GM19395 (cell line): ENCODE data around the gene HADHB.
"Not testable (repeated sequence)": the region's sequence is repeated elsewhere in the genome, so short reads cannot be mapped to it uniquely, and the experiment has no call there.

ENCODE experiments used
- ATAC-seq: cut with Tn5 transposase; IDR thresholded peaks from one replicate; pipeline ENCODE4 v1.9.1; 2021; ENCODE audit warnings: mild to moderate bottlenecking, moderate library complexity; ENCODE audit not compliant: unreplicated experiment

The HADHB gene

DNA sequence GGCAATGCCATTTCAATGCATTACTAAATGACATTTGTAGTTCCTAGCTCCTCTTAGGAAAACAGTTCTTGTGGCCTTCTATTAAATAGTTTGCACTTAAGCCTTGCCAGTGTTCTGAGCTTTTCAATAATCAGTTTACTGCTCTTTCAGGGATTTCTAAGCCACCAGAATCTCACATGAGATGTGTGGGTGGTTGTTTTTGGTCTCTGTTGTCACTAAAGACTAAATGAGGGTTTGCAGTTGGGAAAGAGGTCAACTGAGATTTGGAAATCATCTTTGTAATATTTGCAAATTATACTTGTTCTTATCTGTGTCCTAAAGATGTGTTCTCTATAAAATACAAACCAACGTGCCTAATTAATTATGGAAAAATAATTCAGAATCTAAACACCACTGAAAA is 45.3 kb downstream of the HADHB start:
- no peak for ATAC-seq

DNA sequence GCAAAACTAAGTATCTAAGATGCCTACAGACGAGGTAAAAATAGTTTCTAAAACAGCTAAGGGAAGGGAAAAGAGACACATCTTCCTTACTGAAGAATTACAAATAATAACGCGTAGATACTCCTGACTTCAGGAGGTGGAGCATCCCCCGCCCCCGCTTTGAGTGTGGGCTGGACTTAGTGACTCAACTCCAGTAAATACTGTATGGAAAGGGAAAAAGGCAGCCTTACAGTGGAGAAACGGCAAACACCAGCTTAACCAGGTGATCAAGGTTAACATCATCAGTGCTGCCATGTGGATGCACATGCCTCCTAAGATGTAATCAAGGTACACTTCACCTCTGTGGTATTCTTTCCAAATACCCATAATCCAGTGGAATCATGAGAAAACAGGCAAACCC is 47.9 kb downstream of the HADHB start:
- ATAC-seq = no peak

DNA sequence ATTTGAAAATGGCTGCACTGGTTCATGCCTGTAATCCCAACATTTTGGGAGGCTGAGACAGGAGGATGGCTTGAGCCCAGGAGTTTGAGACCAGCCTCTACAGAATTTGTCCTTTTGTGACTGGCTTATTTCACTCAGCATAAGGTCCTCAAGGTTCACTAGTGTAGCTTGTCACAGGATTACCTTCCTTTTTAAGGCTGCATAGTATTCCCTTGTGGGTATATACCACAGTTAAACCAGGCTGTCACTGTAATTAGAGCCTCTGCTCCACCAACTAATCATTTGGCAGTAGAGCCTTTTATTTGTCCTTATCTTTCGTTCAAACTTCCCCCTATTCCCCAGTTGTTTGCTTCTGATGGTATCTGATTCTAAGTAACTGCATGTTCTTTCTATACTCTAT is 50.8 kb downstream of the HADHB start:
- ATAC-seq = no peak

DNA sequence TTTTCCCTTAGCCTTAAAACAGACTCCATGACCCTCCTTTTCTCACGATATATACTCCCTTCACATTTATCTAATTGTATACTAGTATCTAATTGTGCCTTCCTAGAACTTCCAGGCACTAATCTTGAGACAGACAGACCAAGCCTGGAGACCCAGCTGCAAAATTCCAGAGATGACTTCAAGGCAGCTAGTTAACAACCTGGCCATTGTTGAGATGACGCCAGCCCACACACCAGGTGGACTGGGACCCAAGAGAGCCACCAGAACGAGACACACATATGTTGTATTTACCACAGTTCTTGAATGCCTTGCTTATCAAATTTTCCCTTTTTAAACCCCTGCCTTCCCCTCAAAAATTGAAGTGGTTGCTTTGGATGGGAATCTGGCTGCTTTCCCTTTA is 52.3 kb downstream of the HADHB start:
- no peak for ATAC-seq

DNA sequence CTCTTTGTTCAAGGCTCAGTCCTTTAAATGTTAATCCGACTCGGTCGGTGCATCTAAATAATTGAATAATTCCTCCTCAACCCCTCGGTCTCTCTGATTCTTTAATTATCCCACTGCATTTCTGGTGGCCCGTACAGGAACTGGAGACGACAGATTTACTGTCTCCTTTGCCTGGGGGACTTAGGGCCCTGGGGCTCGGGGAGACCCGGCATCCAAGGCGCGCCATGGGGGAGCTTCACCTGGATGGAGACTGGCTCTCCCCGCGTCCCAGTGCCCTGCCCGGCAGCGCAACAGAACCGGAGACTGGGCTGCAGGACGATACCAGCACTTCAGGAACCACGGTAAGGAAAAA is 53.5 kb downstream of the HADHB start:
- no peak for ATAC-seq

DNA sequence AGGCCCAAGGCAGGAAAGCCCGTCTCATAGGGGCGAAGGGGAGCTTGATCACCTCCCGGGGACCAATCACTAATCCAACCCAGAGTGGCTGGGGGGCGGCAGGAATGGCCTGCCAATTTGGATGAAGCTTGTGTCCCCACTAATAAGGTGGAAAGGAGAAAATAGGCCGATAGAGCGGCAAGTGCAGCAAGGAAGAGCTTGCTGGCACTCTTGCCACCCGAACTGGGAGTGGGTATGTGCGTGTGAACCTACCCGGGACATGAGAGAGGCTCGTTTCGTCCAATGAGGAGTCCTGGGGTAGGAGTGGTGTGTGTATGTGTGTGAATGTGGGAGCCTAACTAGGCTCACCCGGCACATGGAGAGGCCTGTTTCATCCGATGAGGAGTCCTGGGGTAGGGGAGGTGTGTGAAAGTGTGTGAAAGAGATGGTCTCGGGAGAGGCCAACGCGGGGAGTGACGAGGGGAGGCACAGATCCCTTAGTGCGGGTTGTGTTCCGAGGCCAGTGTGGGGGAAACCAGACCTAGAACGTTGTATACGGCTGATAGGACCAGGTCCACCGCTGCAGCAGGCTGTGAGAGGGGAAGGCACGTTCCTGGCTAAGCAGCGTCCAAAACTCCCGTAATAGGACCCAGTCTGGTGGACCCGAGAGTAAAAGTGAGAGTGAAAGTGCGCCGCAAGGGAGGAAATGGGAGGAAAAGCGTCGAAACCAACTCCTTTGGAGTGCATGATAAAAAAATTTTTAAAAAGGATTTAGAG is 54.1 kb downstream of the HADHB start:
- no peak for ATAC-seq

DNA sequence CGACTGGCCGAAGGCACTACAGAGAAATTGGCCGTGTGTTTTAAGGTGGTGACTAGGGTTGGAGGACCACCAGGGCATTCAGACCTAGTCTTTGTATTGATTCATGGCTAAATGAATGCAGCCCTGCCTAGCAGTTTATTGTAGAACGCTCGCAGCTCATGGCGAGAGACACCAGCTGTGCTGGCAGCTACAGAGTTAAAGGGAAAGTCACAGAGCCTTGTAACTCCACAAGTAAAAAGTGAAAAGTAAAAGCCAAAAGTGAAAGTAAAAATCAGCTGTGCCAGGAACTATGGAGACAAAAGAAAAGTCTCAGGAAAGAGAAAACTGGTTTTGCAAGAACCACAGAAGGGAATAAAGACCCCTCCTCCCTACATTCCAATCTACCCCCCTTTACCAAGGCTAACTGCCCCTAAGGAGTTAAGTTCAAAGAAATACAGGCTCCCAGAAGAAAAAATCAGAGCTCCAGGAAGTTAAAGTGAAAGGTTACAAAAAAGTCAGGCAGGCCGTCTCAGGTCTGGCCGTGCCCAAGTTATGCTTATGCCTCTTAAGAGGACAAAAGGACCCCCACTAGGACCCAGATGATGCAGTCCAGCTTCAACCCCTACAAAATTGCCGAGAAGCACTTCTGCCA is 54.8 kb downstream of the HADHB start:
- no peak for ATAC-seq

DNA sequence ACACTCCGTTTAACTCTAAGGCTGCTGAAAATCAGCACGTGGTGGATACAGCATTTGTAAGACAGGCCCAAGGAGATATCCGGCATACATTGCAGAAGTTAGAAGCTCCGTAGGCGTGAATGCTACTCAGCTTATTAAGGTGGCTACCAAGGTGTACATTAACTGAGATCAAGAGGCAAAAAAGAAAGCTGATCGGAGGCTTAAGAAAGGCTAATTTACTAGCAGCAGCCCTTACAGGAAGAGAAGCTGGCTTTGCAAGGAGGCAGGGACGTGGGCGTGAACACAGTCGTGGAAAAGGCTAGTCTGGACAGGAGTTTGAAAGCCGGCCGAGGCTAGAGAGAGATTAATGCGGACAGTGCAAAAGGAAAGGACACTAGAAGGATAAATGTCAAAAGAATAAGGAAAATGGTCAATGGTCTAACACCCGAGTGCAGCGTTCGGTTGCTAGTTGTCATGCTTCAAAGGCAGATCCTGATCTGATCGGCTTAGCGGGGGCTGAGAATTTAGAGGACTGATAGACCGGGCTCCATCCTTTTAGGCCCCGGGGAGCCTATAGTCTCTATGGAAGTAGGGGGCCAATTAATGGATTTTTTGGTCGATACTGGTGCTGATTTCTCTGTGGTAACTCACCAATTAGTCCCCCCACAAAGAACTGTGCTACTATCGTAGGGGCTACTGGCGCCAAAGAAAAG is 55.6 kb downstream of the HADHB start:
- no peak for ATAC-seq

DNA sequence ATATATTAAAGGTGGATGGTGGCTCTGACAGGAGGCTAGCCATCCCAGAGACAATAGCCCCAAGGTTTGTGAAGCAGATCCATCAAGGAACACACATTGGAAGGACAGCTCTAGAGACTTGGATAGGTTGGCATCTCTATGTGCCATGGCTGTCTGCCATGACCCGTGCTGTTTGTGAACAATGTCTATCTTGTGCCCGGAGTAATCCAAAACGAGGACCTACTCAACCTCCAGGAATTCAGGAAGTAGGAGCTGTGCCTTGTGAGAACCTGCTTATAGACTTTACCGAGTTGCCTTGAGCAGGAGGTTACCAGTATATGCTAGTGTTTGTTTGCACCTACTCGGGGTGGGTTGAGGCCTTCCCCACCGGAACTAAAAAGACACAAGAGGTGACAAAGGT is 58.1 kb downstream of the HADHB start:
- ATAC-seq = no peak

DNA sequence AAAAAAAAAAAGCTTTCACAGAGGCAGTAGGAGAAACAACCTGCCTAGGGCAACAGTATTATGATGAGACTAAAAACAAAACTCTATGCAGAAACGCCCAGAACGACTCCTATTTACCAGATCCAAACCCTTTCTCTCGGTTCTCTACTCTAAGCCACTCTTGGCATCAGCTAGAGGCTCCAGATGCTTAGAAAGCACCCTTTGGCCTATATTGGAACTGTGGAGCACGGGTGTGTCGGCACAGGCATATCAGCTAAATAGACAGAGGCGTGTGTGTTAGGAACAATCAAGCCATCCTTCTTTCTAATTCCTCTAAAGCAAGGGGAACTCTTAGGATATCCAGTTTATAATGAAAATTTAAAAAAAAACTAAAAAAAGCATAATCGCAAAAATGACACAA is 60.4 kb downstream of the HADHB start:
- not testable (repeated sequence) for ATAC-seq

DNA sequence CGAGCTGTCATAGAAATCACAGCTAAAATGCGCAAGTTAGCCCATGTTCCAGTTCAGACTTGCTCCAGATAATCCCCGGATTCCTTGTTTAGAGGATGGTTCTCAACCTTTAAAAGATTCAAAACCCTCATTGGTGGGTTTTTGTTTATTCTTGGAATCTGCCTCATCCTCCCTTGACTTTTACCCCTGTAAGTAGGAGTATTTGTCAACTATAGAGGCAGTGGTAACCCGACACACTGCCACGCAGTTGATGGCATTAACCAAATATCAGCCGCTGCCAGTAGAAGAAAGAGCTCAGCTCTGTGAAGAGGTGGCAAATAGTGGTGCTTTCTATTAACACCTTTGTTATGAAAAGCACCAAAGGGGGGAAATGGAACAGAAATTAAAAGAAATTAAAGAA is 60.8 kb downstream of the HADHB start:
- no peak for ATAC-seq

DNA sequence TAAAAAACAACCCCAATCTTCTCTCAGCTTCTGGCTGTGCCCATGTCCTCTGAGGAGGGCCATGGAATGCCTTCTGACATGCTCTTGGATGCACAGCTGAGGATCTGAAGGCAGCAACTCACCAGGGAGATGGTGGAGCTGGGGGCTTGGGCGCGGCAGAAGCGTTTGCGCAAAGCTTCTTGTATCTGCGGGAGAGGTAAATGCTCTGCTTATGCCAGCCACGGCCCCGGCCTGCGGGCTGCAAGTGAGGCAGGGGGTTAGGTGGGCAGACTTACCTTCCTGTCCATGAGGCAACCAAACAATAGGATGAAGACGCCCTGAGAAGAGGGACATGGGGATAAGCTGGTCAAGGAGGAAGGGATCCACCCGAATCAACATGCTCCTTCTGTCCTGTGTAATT is 65.2 kb downstream of the HADHB start:
- ATAC-seq = no peak

DNA sequence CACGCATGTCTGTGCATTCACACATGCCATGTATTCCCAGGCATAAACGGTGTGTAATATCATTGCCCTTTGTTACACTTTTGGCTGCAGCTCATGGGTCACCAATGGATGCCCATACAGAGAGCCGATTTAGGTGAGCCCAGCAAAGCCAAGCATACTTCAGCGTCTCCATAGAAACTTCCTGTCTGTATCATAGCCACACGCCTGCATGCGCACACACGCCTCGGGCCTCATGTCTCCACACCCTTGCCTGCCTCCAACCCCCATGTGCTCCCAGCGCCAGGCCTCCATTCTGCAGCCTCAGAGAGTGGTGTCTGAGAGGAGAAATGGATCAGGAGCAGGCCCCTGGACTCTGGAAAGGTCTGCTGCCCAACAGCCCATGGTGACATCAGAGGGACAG is 67.7 kb downstream of the HADHB start:
- no peak for ATAC-seq

DNA sequence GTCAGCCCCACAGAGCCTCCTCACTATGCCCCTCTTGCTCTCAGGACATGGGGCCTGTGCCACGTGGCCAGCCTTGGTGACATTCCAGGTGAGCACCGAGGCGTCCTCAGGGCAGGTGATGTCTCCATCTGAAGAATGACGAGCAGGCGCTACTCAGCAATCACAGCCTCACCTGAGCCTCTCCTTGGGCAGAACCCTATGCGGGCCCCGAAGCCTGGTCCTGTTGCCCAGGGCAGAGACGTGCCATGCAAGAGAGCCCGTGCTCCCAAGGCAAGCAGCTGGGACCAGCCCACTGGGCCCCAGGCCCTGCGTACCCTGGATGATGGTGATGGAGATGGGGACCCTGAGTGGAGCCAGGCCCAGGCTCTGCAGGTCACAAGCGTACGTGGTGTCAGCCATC is 68.7 kb downstream of the HADHB start:
- ATAC-seq = no peak

DNA sequence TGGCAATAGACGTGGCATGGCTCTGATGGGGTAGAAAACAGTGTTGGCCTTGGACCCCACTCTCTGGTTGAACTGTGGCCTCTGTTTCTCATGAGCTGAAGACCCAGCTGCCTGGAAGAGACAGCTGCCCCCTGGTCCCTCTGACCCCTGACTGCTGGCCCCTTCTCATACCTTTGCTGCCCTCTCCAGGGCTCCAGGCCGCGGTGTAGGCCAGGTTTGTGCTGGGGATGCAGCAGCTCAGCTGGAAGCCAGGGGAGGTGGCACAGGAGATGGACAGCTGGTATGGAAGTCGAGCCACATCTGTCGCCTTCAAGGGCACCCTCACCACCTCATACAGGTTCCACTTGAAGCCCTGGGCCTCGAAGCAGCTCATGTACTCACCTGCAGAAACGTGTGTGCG is 69.5 kb downstream of the HADHB start:
- ATAC-seq = no peak

DNA sequence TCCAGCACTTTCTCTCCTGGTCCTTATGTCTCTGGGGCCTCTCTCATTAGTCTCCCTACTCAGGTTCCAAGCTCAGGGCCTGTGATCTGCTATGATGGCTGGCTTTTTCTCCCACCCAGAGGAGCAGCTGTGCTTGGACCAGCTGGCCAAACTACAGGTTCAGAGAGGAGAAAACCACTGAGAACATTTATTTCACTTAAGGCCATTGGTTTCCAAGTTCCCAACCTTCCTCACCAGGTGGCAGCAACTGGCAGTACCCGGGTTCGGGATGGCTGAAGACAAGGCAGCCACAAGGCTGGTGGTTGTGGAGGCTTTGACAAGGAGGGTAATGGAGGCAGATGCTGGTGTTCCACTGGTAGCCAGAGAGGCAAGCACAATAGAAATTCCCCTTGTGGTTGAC is 71.3 kb downstream of the HADHB start:
- no peak for ATAC-seq

DNA sequence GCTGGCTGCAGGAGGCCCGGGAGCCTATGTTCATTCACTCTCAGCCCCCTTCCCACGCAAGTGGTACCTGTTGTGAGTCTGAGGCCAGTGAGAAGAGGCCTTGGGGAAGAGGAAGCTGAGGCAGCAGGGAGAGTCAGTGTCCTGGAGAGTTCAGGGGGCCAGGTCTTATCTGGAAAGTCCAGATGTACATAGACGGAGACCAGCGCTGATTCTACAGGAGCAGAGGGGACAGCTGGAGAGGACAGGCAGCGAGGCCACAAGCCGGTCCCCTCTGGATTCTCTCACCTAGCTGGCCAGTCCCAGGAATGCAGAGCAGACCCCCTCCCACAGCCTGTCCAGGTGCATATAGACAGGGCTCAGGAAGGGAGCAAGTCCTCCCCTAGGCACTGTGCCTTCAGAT is 72.1 kb downstream of the HADHB start:
- no peak for ATAC-seq

DNA sequence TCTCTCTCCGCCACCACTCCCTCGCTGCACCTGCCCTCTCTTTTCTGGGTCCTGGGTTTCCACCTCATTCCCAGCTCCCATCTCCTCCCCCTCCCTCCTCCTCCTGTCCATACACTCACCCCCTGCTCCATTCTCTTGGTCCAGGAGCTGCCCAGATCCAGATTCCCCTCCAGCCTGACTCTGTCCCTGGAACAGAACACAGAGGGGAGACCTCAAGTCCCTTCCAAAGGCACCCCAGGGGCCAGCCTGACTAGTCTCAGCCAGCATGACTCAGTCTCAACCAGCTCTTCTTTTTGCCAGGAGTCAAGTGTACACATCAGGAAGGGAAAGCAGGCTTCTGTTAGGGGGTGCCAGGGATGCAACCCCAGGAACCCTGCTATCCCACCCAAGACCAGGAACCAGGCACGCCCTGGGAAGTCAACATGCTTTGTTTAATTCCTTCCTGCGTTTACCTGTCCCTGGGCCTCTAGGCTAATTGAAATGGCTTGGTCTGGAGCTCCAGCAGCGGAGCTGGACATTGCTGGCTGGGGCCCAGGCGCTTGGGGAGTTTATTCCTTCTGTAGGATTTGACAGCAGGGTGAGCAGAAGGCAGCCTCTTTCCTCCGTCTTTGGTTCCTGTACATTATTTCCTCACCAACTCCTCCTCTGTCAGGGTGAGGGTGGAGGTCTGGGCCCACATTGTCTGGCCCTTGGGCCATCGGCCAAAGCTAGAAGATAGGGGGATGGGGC is 72.8 kb downstream of the HADHB start:
- ATAC-seq = no peak

DNA sequence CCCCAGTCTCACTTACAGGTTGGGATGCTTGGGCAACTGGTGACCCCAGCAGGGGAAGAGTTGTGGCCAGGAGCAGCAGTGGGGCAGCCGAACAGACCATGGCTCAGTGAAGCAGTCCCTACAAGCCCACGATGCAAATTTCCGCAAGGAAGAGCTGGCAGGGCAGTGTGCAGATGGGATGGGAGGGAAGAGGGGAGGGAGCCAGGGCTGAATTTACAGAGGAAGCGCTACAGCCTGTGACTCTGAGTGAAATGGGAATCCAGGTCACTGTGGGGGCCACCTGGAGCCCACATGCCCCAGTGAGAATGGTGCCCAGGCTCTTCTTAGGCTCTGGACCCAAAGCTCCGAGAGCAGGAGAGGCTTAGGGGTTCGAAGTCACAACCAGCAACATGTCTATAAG is 74.2 kb downstream of the HADHB start:
- ATAC-seq = no peak

DNA sequence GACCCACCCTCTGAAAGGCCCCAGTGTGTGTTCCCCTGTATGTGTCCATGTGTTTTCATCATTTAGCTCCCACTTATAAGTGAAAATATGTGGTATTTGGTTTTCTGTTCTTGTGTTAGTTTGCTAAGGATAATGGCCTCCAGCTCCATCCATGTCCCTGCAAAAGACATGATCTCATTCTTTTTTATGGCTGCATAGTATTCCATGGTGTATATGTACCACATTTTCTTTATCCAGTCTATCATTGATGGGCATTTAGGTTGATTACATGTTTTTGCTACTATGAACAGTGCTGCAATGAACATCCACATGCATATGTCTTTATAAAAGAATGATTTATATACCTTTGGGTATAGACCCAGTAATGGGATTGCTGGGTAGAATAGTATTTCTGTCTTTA is 79.7 kb downstream of the HADHB start:
- not testable (repeated sequence) for ATAC-seq

DNA sequence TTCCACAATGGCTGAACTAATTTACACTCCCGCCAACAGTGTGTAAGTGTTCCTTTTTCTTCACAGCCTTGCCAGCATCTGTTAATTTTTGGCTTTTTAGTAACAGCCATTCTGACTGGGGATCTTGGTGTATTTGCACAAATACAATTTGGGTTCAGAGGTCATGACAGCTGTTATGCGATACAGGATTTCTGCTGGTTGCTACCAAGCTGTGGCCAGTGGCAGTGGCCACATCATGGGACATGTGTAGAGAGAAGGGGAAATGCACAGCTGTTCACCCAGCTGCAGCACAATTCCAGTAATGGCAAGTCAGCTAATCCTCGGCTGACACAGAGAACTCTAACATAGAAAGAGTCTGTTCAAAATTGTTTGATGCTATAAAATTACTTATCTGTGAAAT is 80.2 kb downstream of the HADHB start:
- no peak for ATAC-seq

DNA sequence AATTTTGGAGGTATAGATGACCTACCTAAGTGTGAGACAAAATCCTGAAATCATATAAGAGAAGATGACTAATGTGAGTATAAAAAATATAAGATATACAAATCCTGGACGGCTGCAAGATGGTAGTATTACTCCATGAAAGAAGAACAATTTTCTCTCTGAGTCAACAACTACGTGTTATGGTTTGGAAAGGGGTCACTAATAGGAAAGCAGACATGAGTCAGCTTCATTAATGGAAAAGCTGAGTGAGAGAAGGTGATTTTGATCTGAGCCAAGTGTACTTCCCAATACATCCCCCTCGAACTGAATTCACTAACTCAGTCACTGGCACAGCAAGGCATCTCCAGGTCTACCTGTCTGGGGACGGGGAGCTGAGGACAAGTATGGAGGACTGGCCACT is 81.1 kb downstream of the HADHB start:
- no peak for ATAC-seq
